GM13976 (cell line): ENCODE results near the gene GPX2.

Experiments used
- DNase-seq: peaks from one replicate; pipeline ENCODE4 v3.0.0; 2012; ENCODE audit warnings: low spot score
- CTCF ChIP-seq: IDR thresholded peaks from 2 replicates; pipeline ENCODE4 v1.5.1; 2012; ENCODE audit warnings: borderline replicate concordance, mild to moderate bottlenecking; ENCODE audit not compliant: insufficient read depth; ENCODE audit errors: extremely low read depth, missing control alignments, control extremely low read depth
- in situ Hi-C: fragments of 300-500 bp; cut with MboI; formaldehyde crosslinking; loops from one replicate; pipeline ENCODE4 v1.12.0; 2022; ENCODE audit warnings: low sequenced_read_pairs, mixed read lengths, inconsistent platforms; ENCODE audit not compliant: unreplicated experiment

Gene GPX2

GRCh38 chr14:64944041-64944440, 1.5 kb upstream of the GPX2 start:
- DNase-seq = no peak
- no peak for TF ChIP-seq CTCF
- in situ Hi-C loops = no loop called here

- no peak for TF ChIP-seq CTCF
- in situ Hi-C loops = no loop called here
- no peak for DNase-seq
Observed at GRCh38 chr14:64943556-64943955, 1.0 kb upstream of the GPX2 start.

GRCh38 chr14:64940336-64940910, 2.1 kb downstream of the GPX2 start:
- in situ Hi-C loops = no loop called here
- DNase-seq = no peak
- no peak for TF ChIP-seq CTCF

- no peak for DNase-seq
- in situ Hi-C loops = no loop called here
- TF ChIP-seq CTCF = no peak
Observed at GRCh38 chr14:64939817-64940190, 2.7 kb downstream of the GPX2 start.

- no peak for DNase-seq
- no peak for TF ChIP-seq CTCF
Observed at GRCh38 chr14:64938972-64939816, 3.4 kb downstream of the GPX2 start.

GRCh38 chr14:64937821-64938193, 4.7 kb downstream of the GPX2 start:
- no peak for DNase-seq
- in situ Hi-C loops = no loop called here
- no peak for TF ChIP-seq CTCF

More at GRCh38 chr14:64938972-64939816, 3.4 kb downstream of the GPX2 start:
- in situ Hi-C loops = no loop called here
